IMR-90 (cell line): ENCODE results near the gene MAP4.

Experiments used
- CTCF ChIP-seq: conservative IDR thresholded peaks from 2 replicates; pipeline ENCODE4 v1.5.1; 2012; ENCODE audit warnings: mild to moderate bottlenecking, low read depth, low read length, improper control_type of control experiment
- MAZ ChIP-seq: IDR thresholded peaks from 2 replicates; pipeline ENCODE4 v1.6.1; 2012; ENCODE audit warnings: low read depth, mild to moderate bottlenecking, low read length, improper control_type of control experiment, moderate library complexity, borderline replicate concordance
- MXI1 ChIP-seq: IDR thresholded peaks from 2 replicates; pipeline ENCODE4 v1.6.1; 2012; ENCODE audit warnings: low read depth, mild to moderate bottlenecking, low read length, moderate library complexity, borderline replicate concordance
- POLR2A ChIP-seq: IDR thresholded peaks from 2 replicates; pipeline ENCODE4 v1.6.1; 2012; ENCODE audit warnings: mild to moderate bottlenecking, low read depth, low read length
- RAD21 ChIP-seq: IDR thresholded peaks from 2 replicates; pipeline ENCODE4 v1.6.1; 2012; ENCODE audit warnings: low read length, improper control_type of control experiment

GRCh38 chr3:47956521-47956920 is 59.7 kb downstream of the MAP4 start:
- TF ChIP-seq POLR2A (no peak), CTCF (no peak), RAD21 (no peak), MXI1 (no peak), MAZ (no peak)
